ENCODE data around the gene THAP6.
"Not testable (repeated sequence)": the region's sequence is repeated elsewhere in the genome, so short reads cannot be mapped to it uniquely, and the experiment has no call there.

The THAP6 gene

GRCh38 chr4:75525086-75525485, 10.8 kb downstream of the THAP6 start:
- DNase-seq (ENCODE audit: low spot score): no peak

- no peak for DNase-seq (ENCODE audit: low spot score)
Observed at GRCh38 chr4:75525910-75526309, 11.6 kb downstream of the THAP6 start.

GRCh38 chr4:75527482-75527881, 13.2 kb downstream of the THAP6 start:
- no peak for DNase-seq (ENCODE audit: low spot score)

GRCh38 chr4:75530556-75531322, 16.5 kb downstream of the THAP6 start:
- no peak for DNase-seq (ENCODE audit: low spot score)

- DNase-seq (ENCODE audit: low spot score): not testable (repeated sequence)
Observed at GRCh38 chr4:75531536-75532143, 17.4 kb downstream of the THAP6 start.

GRCh38 chr4:75533339-75533887, 19.1 kb downstream of the THAP6 start:
- not testable (repeated sequence) for DNase-seq (ENCODE audit: low spot score)

GRCh38 chr4:75533926-75534325, 19.7 kb downstream of the THAP6 start:
- not testable (repeated sequence) for DNase-seq (ENCODE audit: low spot score)

GRCh38 chr4:75537308-75537707, 23.0 kb downstream of the THAP6 start:
- DNase-seq (ENCODE audit: low spot score): not testable (repeated sequence)

- no peak for DNase-seq (ENCODE audit: low spot score)
Observed at GRCh38 chr4:75542824-75543223, 28.6 kb downstream of the THAP6 start.

GRCh38 chr4:75544220-75544619, 29.9 kb downstream of the THAP6 start:
- DNase-seq (ENCODE audit: low spot score): not testable (repeated sequence)

- DNase-seq (ENCODE audit: low spot score): no peak
Observed at GRCh38 chr4:75544870-75545269, 30.6 kb downstream of the THAP6 start.

- no peak for DNase-seq (ENCODE audit: low spot score)
Observed at GRCh38 chr4:75545526-75545925, 31.3 kb downstream of the THAP6 start.

- DNase-seq (ENCODE audit: low spot score): no peak
Observed at GRCh38 chr4:75547647-75548387, 33.5 kb downstream of the THAP6 start.

- no peak for DNase-seq (ENCODE audit: low spot score)
Observed at GRCh38 chr4:75549019-75549418, 34.7 kb downstream of the THAP6 start.

- DNase-seq (ENCODE audit: low spot score): no peak
Observed at GRCh38 chr4:75552452-75552851, 38.2 kb downstream of the THAP6 start.

- DNase-seq (ENCODE audit: low spot score): no peak
Observed at GRCh38 chr4:75555294-75556164, 41.3 kb downstream of the THAP6 start, which contains the start of gene ODAPH. TSS of gene ODAPH (plus strand) at chr4:75556066. CDS start at chr4:75556083, 17 bp downstream.

GRCh38 chr4:75557696-75558095, 43.4 kb downstream of the THAP6 start:
- peak; percentile 13 for DNase-seq (ENCODE audit: low spot score)

- DNase-seq (ENCODE audit: low spot score): no peak
Observed at GRCh38 chr4:75561789-75562188, 47.5 kb downstream of the THAP6 start.

- DNase-seq (ENCODE audit: low spot score): no peak
Observed at GRCh38 chr4:75564023-75564422, 49.8 kb downstream of the THAP6 start.

- DNase-seq (ENCODE audit: low spot score): no peak
Observed at GRCh38 chr4:75565481-75565880, 51.2 kb downstream of the THAP6 start.

- DNase-seq (ENCODE audit: low spot score): no peak
Observed at GRCh38 chr4:75566911-75567310, 52.6 kb downstream of the THAP6 start.

Data from SK-N-DZ (cell line).